HG03135 (cell line): ENCODE results near the gene ADAMTSL3.

Experiments
- ATAC-seq: cut with Tn5 transposase; IDR thresholded peaks from one replicate; pipeline ENCODE4 v1.9.1; 2021; ENCODE audit warnings: mild to moderate bottlenecking, moderate library complexity; ENCODE audit not compliant: unreplicated experiment

The ADAMTSL3 gene

DNA sequence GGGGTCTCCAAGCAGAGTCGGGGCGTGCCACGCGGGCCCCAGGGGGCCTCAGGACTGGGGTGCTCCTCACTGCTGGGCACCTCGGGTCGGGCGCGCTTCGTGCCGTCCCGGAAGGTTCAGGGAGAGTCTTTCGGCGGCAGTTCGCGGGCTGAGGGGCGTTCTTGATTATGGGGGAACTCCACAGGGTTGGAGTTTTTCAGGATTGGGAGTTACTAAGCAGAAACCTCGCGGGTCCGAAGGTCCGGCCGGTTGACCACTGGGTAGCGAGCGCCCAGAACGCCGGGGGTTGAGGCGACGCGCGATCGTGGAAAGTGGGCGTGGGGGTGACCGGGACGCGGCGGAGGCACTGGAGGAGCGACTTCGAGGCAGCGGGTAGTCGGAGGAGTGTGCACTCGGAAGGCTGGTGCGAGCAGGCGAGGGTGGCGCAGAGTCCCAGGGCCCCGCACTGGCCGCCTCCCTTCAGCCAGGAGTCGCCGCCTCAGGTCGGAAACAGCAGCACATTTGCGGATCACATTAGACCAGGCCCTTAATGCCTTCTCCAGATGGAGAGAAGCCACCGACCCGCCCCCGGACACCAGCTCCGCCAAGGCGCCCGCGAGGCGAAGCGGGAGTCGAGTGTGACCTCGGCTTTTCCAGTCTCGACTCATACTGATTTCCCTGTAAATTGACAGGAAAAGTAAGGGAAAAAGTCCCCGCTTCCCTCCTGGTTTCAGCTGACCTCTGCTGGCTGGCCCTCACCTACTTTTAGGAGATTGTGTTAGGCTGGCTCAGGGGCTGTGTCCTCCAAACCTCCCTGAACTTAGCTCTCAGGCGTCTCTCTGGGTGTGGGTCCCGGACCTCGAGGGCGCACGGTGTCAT, 685 bp downstream of the ADAMTSL3 start:
- no peak for ATAC-seq

DNA sequence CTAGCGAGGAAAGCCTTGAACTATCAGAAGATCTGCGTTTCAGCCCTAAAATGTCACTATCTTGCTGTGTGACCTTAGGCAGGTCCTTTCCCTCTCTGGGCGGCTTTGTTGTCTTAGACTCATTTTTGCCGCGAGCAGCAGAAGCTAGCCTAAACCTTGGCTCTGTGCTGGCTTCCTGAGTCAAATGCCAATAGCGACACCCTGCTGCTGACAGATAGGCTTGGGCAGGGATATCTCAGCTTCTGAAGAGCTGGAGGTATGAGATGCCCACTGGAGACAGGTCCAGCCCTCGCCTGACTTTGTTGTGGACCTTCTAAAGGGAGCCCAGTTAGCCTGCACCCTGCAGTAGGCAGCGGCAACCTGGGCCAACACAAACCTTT, 1.3 kb downstream of the ADAMTSL3 start:
- no peak for ATAC-seq

- no peak for ATAC-seq
Observed at GRCh38 chr15:83656192-83656591, 2.3 kb downstream of the ADAMTSL3 start.

GRCh38 chr15:83656943-83657528, 3.1 kb downstream of the ADAMTSL3 start:
- no peak for ATAC-seq

DNA sequence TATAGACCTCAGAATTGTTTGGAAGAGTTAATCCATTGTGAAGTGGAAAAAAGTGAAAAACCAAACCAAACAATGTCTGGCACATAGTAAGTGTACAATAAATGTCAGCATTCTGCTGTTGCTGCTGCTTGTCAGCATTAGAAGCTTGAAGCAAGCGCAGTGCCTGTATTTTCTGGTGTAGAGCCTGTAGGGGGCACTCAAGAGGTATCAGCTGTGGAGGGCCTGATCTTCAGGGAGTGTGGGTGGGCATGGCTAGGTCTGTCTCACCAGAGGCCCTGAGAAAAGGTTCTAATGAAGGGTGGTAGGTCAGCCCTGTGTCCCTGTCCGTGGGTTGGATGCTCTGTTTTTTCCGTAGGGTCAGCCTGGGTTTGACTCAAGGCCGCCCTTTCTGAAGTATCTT, 3.6 kb downstream of the ADAMTSL3 start:
- no peak for ATAC-seq

- ATAC-seq: no peak
Observed at GRCh38 chr15:83658430-83659416, 4.8 kb downstream of the ADAMTSL3 start.

- ATAC-seq: no peak
Observed at GRCh38 chr15:83659417-83659812, 5.5 kb downstream of the ADAMTSL3 start.

GRCh38 chr15:83665480-83665879, 11.6 kb downstream of the ADAMTSL3 start:
- ATAC-seq: no peak

DNA sequence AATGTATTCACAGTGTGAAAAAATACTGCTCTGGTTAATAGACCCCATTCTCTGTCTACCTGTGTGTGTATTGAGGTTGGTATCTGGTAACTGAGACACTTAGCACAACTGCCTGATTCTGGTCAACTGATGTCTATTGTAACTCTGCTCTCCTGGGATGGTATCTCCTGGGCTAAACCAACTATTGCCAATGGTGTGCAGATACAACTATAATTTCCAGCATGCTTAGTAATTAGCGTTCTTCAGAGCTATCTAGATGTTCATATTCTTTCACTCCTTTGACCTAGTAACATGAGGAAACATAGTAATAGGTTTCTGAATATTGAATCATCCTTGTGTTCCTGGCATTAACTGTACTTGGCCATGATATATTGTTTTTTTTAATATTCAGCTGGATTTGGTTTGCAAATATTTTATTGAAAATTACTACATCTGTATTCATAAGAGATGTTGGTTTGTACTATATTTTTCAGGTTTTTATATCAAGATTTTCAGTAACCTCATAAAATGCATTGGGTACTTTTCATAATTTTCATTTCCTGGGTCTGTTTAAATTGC, 16.8 kb downstream of the ADAMTSL3 start:
- no peak for ATAC-seq

GRCh38 chr15:83671603-83672002, 17.7 kb downstream of the ADAMTSL3 start:
- no peak for ATAC-seq

- no peak for ATAC-seq
Observed at GRCh38 chr15:83673385-83673784, 19.5 kb downstream of the ADAMTSL3 start.

GRCh38 chr15:83682476-83683088, 28.7 kb downstream of the ADAMTSL3 start:
- ATAC-seq: no peak

- no peak for ATAC-seq
Observed at GRCh38 chr15:83685916-83686332, 32.0 kb downstream of the ADAMTSL3 start.

DNA sequence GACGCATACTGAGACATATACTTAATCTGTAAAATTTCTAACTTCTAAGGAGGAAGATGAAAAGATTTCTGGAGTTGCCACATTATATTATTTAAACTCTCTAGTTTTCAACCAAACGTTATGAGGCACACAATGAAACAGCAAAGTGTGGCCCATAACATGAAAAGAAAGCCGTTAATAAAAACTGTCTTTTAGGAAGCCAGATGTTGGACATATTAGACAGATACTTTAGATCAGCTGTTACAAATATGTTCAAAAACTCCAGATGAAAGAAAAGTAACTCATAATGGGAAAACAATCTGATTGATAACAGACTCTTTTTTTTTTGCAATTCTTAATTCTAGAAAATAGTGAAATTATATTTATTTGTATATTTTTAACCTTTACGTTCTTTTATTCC, 34.3 kb downstream of the ADAMTSL3 start:
- no peak for ATAC-seq

DNA sequence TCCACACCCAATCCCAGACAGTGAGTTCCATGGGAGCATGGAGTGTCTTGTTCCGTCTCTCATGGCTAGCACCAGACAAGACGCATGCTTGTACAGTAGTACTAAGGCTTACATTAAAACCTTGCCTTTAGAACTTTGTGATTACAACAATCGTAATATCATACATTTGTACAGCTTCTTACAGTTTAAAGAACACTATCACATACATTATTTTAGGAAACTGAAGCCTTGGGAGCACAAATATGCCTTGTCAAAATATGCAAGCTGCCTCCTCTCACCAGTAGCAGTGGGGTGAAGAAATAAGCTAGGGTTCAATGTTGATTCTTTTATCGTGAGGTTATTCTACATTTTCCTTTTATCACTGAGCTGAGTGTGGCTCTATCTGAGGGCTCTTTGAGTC, 36.8 kb downstream of the ADAMTSL3 start:
- ATAC-seq: no peak

DNA sequence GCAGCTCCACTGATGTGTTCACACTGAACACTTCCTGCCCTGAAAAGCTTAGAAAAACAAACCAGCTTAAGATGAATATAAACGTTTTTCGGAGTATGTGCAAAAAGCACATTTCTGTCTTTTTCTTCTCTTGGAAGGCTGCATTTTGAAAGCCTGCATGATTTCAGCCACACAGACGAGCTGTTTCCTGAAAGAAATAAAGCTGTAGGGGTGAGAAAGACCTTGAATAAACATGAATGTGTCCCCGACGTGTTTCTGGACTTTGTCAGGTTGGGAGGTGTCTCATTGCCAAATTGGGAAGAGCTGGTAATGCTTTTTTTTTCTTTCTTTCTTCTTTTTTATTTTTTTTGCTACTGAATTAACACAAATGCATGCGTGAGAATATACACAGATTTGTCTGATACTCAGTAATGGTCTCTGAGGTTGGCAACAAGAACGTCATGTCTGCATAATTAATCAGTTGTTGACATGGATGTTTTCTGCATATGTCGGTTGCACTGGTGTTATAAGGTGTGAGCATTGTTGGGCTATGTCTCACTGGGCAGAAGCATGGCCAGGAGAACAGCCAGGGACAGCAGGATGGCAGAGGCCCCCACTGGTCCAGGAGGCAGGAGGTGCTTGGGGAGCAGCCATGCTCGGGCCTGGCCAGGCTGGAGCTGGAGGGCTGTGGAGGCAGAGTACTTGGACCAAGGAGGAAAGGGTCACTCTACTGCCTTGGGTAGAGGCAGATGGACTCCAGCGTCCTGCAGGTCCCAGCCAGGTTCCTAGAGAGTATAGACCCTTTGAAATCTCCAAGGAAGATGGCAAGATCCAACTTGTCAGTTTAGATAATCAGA, 39.0 kb downstream of the ADAMTSL3 start:
- no peak for ATAC-seq

GRCh38 chr15:83694015-83694414, 40.1 kb downstream of the ADAMTSL3 start:
- no peak for ATAC-seq

DNA sequence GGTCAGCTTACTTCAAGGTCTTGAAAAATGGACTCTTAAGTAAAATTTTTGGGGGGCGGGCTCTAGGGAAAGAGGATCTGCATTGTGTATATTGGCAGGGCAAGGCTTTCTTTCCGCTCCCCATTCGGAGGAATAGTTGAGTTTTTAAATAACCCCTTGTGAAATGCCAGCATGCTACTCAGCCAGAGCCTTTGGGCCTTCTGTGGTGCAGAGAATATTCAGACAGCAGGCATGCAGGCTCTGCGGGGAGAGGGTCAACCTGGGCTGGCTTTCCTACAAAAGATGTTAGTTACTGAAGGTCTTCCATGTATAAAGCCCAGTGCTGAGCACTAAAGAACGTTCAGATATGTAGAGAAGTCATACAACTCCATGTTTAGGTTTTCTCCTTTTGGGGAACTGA, 40.6 kb downstream of the ADAMTSL3 start:
- ATAC-seq: no peak

DNA sequence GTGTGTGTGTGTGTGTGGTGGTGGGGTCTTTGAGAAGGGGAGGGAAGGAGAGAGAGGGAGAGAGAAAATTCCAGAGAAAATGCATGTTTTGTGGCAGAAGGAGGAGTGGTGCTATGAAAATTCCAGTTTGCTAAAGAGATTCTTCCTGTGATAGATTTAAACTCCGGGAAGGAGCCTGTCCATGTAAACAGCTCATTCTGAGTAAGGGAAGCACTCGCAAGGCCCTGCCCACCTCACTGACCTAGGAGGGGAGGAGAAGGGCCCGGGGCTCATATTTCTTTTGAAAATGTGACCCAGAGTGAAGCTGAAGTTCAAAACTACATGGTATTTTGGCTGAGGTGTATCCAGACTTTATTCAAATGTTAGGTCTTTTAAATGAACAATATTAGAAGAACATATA, 41.3 kb downstream of the ADAMTSL3 start:
- ATAC-seq: no peak
